Right lobe of liver (tissue), 4 donors: ENCODE measurements around the gene TFCP2L1.

ENCODE experiments used
- POLR2A ChIP-seq: fragments of 450-650 bp; IDR thresholded peaks from one replicate; pipeline ENCODE4 v1.6.1; 2017; ENCODE audit warnings: antibody characterized with exemption, mild to moderate bottlenecking
- TF ChIP-seq, protein P1 (sequence below), 4 donors: fragments of 200-600 bp in 3 of 4; fragments of 450-650 bp in 1 of 4; IDR thresholded peaks; one replicate each; pipeline versions ENCODE4 v1.5.1 to v1.8.0; 2016 to 2022; ENCODE audit warnings: antibody characterized with exemption in 4 of 4, mild to moderate bottlenecking in 2 of 4
- donor health status: DM: no; HTN: no; CAD: no.
- donor health status: DM: no; HTN: no; CAD: no.
- donor health status: DM: no; HTN: yes; CAD: no.

DNA sequence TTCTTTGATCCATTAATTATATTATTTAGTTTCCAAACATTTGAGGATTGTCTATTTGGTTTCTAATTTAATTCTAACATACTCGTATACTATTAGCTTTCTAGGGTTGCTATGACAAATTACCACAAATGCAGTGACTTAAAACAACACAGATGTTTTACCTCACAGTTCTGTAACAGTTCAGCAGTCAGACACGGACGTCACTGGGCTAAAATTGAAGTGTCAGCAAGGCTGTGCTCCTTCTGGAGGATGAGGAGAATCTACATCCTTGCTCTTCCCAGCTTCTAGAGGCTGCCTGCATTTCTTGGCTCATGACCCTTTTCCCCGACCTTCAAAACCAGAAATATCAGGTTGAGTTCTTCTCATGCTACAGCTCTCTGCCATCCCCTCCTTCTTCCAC is 117.6 kb downstream of the TFCP2L1 start:
- TF ChIP-seq, protein P1, sequence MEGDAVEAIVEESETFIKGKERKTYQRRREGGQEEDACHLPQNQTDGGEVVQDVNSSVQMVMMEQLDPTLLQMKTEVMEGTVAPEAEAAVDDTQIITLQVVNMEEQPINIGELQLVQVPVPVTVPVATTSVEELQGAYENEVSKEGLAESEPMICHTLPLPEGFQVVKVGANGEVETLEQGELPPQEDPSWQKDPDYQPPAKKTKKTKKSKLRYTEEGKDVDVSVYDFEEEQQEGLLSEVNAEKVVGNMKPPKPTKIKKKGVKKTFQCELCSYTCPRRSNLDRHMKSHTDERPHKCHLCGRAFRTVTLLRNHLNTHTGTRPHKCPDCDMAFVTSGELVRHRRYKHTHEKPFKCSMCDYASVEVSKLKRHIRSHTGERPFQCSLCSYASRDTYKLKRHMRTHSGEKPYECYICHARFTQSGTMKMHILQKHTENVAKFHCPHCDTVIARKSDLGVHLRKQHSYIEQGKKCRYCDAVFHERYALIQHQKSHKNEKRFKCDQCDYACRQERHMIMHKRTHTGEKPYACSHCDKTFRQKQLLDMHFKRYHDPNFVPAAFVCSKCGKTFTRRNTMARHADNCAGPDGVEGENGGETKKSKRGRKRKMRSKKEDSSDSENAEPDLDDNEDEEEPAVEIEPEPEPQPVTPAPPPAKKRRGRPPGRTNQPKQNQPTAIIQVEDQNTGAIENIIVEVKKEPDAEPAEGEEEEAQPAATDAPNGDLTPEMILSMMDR (IDR thresholded peaks at IDR 0.05): no peak
- TF ChIP-seq POLR2A: no peak
